Loucy (cell line): ENCODE data around the gene PRPF38B.

Experiments used
- H2AFZ ChIP-seq: fragments of 200-600 bp; sonication (generic); 2 replicates; pipeline ENCODE4 v1.6.0; 2016; ENCODE audit warnings: antibody characterized with exemption, mild to moderate bottlenecking, low read length, moderate library complexity
- H3F3A ChIP-seq: fragments of 200-600 bp; 2 replicates; pipeline ENCODE4 v1.6.0; 2016; ENCODE audit warnings: antibody characterized with exemption, low read depth, mild to moderate bottlenecking
- H3K27me3 ChIP-seq: fragments of 200-600 bp; sonication (generic); 2 replicates; pipeline ENCODE4 v1.6.1; 2014; ENCODE audit warnings: low read length, mild to moderate bottlenecking; ENCODE audit not compliant: insufficient read depth, poor library complexity, severe bottlenecking
- H3K36me3 ChIP-seq: fragments of 200-600 bp; sonication (generic); 2 replicates; pipeline ENCODE4 v1.6.1; 2016; ENCODE audit warnings: low read length; ENCODE audit not compliant: insufficient read depth
- H3K4me1 ChIP-seq: fragments of 200-600 bp; sonication (generic); 2 replicates; pipeline ENCODE4 v1.5.1; 2014; ENCODE audit warnings: low read length, mild to moderate bottlenecking; ENCODE audit not compliant: insufficient read depth, poor library complexity, severe bottlenecking
- H3K4me2 ChIP-seq: fragments of 200-600 bp; sonication (generic); 2 replicates; pipeline ENCODE4 v1.6.0; 2014; ENCODE audit warnings: antibody characterized with exemption, low read length, low read depth, mild to moderate bottlenecking; ENCODE audit not compliant: poor library complexity, severe bottlenecking
- H3K4me3 ChIP-seq: fragments of 200-600 bp; sonication (generic); 2 replicates; pipeline ENCODE4 v1.5.1; 2014; ENCODE audit warnings: low read length, mild to moderate bottlenecking, mixed read lengths; ENCODE audit not compliant: poor library complexity, severe bottlenecking
- H3K79me2 ChIP-seq: fragments of 200-600 bp; sonication (generic); 2 replicates; pipeline ENCODE4 v1.6.1; 2014; ENCODE audit warnings: low read length; ENCODE audit not compliant: insufficient read depth
- H3K9ac ChIP-seq: fragments of 200-600 bp; sonication (generic); 2 replicates; pipeline ENCODE4 v1.6.0; 2014; ENCODE audit warnings: mild to moderate bottlenecking, low read depth, low read length, moderate library complexity; ENCODE audit not compliant: poor library complexity, severe bottlenecking
- H3K9me2 ChIP-seq: fragments of 200-600 bp; sonication (generic); replicated peaks from 2 replicates; pipeline ENCODE4 v1.6.1; 2016; ENCODE audit warnings: low read depth, low read length, mixed read lengths
- H3K9me3 ChIP-seq: fragments of 200-600 bp; sonication (generic); 2 replicates; pipeline ENCODE4 v1.6.1; 2014; ENCODE audit warnings: mild to moderate bottlenecking, antibody characterized with exemption, low read length, low read depth; ENCODE audit not compliant: insufficient read depth
- H4K20me1 ChIP-seq: fragments of 200-600 bp; sonication (generic); 2 replicates; pipeline ENCODE4 v1.6.0; 2014; ENCODE audit warnings: antibody characterized with exemption, low read length, mild to moderate bottlenecking; ENCODE audit not compliant: insufficient read depth, poor library complexity, severe bottlenecking
- CTCF ChIP-seq: fragments of 200-600 bp; sonication (generic); conservative IDR thresholded peaks from 2 replicates; pipeline ENCODE4 v1.5.1; 2014; ENCODE audit warnings: mild to moderate bottlenecking, antibody characterized with exemption, low read length
- EZH2phosphoT487 ChIP-seq: fragments of 200-600 bp; IDR thresholded peaks from 2 replicates; pipeline ENCODE4 v1.6.1; 2018; ENCODE audit warnings: antibody characterized with exemption, mild to moderate bottlenecking, moderate library complexity, borderline replicate concordance

PRPF38B gene

GRCh38 chr1:108691942-108692723, at the start of gene PRPF38B:
PRPF38B (plus strand) TSS chr1:108692310; CDS start chr1:108692592, 282 bp downstream.
- Histone ChIP-seq H4K20me1 (peaks cover 50% of the 10 kb centered on the region), H3K4me2 (peak within 1 kb of the TSS; percentile 98), H2AFZ (peak within 1 kb of the TSS; percentile 76), H3K27me3 (no peaks in the 10 kb centered on the region), H3K9me2 (no peaks in the 10 kb centered on the region), H3K9me3 (no peaks in the 10 kb centered on the region), H3K4me3 (peak within 1 kb of the TSS; percentile 86), H3K4me1 (peaks cover 33% of the 10 kb centered on the region), H3K9ac (peak within 1 kb of the TSS; percentile 89), H3F3A (0 out of 2 replicates have a peak, but pooled peaks cover 5% of the 10 kb centered on the region), H3K36me3 (peaks cover 19% of the 10 kb centered on the region), H3K79me2 (peaks cover 67% of the 10 kb centered on the region)
- TF ChIP-seq EZH2phosphoT487 (no peak), CTCF (no peak)

DNA sequence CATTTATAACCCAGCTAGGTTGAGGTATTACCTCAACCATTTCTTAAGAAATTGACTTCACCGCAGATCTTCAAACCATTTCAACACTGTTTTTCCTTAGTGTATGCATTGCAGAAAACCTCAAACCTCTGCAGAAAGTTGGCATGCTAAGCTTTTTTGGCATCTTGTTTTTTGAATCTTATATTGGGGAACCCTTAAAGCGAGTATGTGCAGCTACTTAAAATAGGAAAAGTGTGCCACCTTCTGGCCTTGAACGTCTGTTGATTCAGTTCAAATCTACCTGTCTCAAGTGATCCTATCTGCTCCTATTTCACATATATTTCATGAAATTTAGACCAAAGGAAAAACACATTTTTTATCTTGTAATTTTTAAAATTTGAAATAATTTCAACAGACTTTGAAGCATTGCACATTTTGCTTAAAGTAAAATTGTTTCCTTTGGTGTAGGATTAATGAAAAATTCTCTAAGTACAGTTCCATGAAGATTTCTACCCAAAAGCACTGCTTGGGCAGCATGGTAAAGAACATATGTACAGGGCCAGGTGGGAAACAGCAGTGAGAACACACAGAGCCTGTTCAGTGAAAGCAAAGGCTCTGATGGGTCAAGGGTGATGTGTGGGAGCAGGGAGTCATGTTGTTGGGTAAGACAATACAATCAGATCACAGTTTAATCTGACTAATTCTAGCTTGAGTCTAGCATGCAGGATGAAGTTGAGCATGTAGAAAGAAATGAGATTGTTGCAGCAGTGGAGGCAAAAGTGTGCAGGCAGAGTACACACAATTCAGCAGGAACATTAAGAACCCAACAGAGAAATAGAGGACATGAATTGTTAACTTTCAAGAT, 48.4 kb upstream of the PRPF38B start:
- peaks cover 4% of the 10 kb centered on the region; the same call in 1 of the 2 replicates for H3K9me3 ChIP-seq
- H3F3A ChIP-seq, result peaks cover 34% of the 10 kb centered on the region
- H2AFZ ChIP-seq, result no peak overlapping the region
- no peaks in the 10 kb centered on the region for H3K27me3 ChIP-seq
- H3K4me1 ChIP-seq, result peaks cover 56% of the 10 kb centered on the region
- no peaks in the 10 kb centered on the region for H4K20me1 ChIP-seq
- H3K4me3 ChIP-seq, result peak overlapping the region; percentile 63
- no peak for TF ChIP-seq EZH2phosphoT487
- TF ChIP-seq CTCF, result peak; percentile 86
- H3K9me2 ChIP-seq, result no peaks in the 10 kb centered on the region
- peak overlapping the region; percentile 87 for H3K9ac ChIP-seq
- peaks cover 11% of the 10 kb centered on the region for H3K36me3 ChIP-seq
- peak overlapping the region; percentile 82 for H3K4me2 ChIP-seq
- H3K79me2 ChIP-seq, result no peaks in the 10 kb centered on the region; the same call in 1 of the 2 replicates

DNA sequence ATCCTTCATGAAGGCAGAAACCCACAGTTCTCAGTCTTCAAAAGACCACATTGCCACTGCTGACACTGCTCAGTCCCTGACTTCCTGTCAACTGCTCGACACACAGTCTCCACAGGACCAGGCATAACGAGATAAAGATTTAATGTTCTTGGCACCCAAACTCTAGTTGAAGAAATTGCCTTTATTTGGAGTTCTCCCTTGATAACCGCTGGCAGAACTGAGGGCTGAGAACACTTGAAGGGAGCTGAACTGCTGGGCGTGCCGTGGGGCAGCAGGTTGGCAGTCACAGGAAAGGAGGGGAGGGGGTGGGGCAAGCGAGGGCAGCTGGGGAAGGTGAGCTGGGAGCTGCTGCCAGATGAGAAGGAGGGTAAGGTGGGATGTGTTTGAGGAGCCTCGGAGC, 47.1 kb upstream of the PRPF38B start:
- TF ChIP-seq CTCF, result no peak
- TF ChIP-seq EZH2phosphoT487, result no peak
- H3K9me3 ChIP-seq, result peaks cover 4% of the 10 kb centered on the region; the same call in 1 of the 2 replicates
- H2AFZ ChIP-seq, result no peak overlapping the region
- no peaks in the 10 kb centered on the region; the same call in 1 of the 2 replicates for H3K79me2 ChIP-seq
- no peaks in the 10 kb centered on the region for H3K9me2 ChIP-seq
- H3K36me3 ChIP-seq, result peaks cover 24% of the 10 kb centered on the region
- H3K9ac ChIP-seq, result peak overlapping the region; percentile 87
- no peaks in the 10 kb centered on the region for H4K20me1 ChIP-seq
- no peaks in the 10 kb centered on the region for H3K27me3 ChIP-seq
- H3K4me2 ChIP-seq, result peak overlapping the region; percentile 82
- peak overlapping the region; percentile 63 for H3K4me3 ChIP-seq
- H3F3A ChIP-seq, result peaks cover 26% of the 10 kb centered on the region
- H3K4me1 ChIP-seq, result peaks cover 48% of the 10 kb centered on the region
